ENCODE results near the gene FKBP5.
"Not testable (repeated sequence)": the region's sequence is repeated elsewhere in the genome, so short reads cannot be mapped to it uniquely, and the experiment has no call there.

Gene FKBP5

GRCh38 chr6:35690484-35690883 lies 1.8 kb upstream of the FKBP5 start:
- no peak for DNase-seq (ENCODE audit: low read depth)
- H3K4me3 ChIP-seq (ENCODE audit: control insufficient read depth, low read depth, low read length), result no peak overlapping the region
- TF ChIP-seq CTCF (conservative IDR thresholded peaks at IDR 0.05; ENCODE audit: control insufficient read depth, insufficient read depth, low read depth, low read length), result no peak

- H3K4me3 ChIP-seq (ENCODE audit: control insufficient read depth, low read depth, low read length); DNase-seq (ENCODE audit: low read depth): not testable (repeated sequence)
Measured at GRCh38 chr6:35690006-35690405, 1.3 kb upstream of the FKBP5 start.

GRCh38 chr6:35687658-35688604 lies 784 bp downstream of the FKBP5 start:
- peak; percentile 40 for DNase-seq (ENCODE audit: low read depth)
- H3K4me3 ChIP-seq (ENCODE audit: control insufficient read depth, low read depth, low read length), result peak overlapping the region; percentile 83
- no peak for TF ChIP-seq CTCF (conservative IDR thresholded peaks at IDR 0.05; ENCODE audit: control insufficient read depth, insufficient read depth, low read depth, low read length)

GRCh38 chr6:35686873-35687555 lies 1.7 kb downstream of the FKBP5 start:
- TF ChIP-seq CTCF (conservative IDR thresholded peaks at IDR 0.05; ENCODE audit: control insufficient read depth, insufficient read depth, low read depth, low read length), result no peak
- peak overlapping the region; percentile 83 for H3K4me3 ChIP-seq (ENCODE audit: control insufficient read depth, low read depth, low read length)
- DNase-seq (ENCODE audit: low read depth), result no peak

GRCh38 chr6:35686436-35686835 lies 2.3 kb downstream of the FKBP5 start:
- H3K4me3 ChIP-seq (ENCODE audit: control insufficient read depth, low read depth, low read length), result peak overlapping the region; percentile 83
- TF ChIP-seq CTCF (conservative IDR thresholded peaks at IDR 0.05; ENCODE audit: control insufficient read depth, insufficient read depth, low read depth, low read length), result no peak
- no peak for DNase-seq (ENCODE audit: low read depth)

- no peak overlapping the region for H3K4me3 ChIP-seq (ENCODE audit: control insufficient read depth, low read depth, low read length)
- no peak for TF ChIP-seq CTCF (conservative IDR thresholded peaks at IDR 0.05; ENCODE audit: control insufficient read depth, insufficient read depth, low read depth, low read length)
- no peak for DNase-seq (ENCODE audit: low read depth)
Measured at GRCh38 chr6:35683267-35683666, 5.4 kb downstream of the FKBP5 start.

- DNase-seq (ENCODE audit: low read depth), result no peak
- TF ChIP-seq CTCF (conservative IDR thresholded peaks at IDR 0.05; ENCODE audit: control insufficient read depth, insufficient read depth, low read depth, low read length), result no peak
- H3K4me3 ChIP-seq (ENCODE audit: control insufficient read depth, low read depth, low read length), result no peak overlapping the region
Measured at GRCh38 chr6:35681298-35681697, 7.4 kb downstream of the FKBP5 start.
